Ishikawa (cell line): ENCODE data around the gene SERPIND1.

Source experiments
- CEBPB ChIP-seq: IDR thresholded peaks from 2 replicates; pipeline ENCODE4 v1.6.1; 2012
- CREB1 ChIP-seq: IDR thresholded peaks from 2 replicates; pipeline ENCODE4 v1.6.1; 2012; ENCODE audit warnings: low read depth
- EGR1 ChIP-seq: IDR thresholded peaks from 2 replicates; pipeline ENCODE4 v1.6.1; 2012
- EP300 ChIP-seq: IDR thresholded peaks from 2 replicates; pipeline ENCODE4 v1.6.1; 2012; ENCODE audit warnings: borderline replicate concordance
- FOXM1 ChIP-seq: IDR thresholded peaks from 2 replicates; pipeline ENCODE4 v1.6.1; 2012; ENCODE audit warnings: low read depth, borderline replicate concordance
- NFIC ChIP-seq: IDR thresholded peaks from 2 replicates; pipeline ENCODE4 v1.6.1; 2012
- RAD21 ChIP-seq: IDR thresholded peaks from 2 replicates; pipeline ENCODE4 v1.6.1; 2012; ENCODE audit warnings: low read depth
- TAF1 ChIP-seq: IDR thresholded peaks from 2 replicates; pipeline ENCODE4 v1.6.1; 2012; ENCODE audit warnings: low read depth, mild to moderate bottlenecking
- TCF12 ChIP-seq: IDR thresholded peaks from 2 replicates; pipeline ENCODE4 v1.6.1; 2012; ENCODE audit warnings: low read depth
- TEAD4 ChIP-seq: IDR thresholded peaks from 2 replicates; pipeline ENCODE4 v1.6.1; 2012
- YY1 ChIP-seq: IDR thresholded peaks from 2 replicates; pipeline ENCODE4 v1.6.1; 2012; ENCODE audit warnings: low read depth
- ZBTB7A ChIP-seq: IDR thresholded peaks from 2 replicates; pipeline ENCODE4 v1.6.1; 2012; ENCODE audit warnings: low read depth
- TF ChIP-seq, protein P1 (sequence below): IDR thresholded peaks from 2 replicates; pipeline ENCODE4 v1.6.1; 2012
- TF ChIP-seq, protein P2 (sequence below): IDR thresholded peaks from 2 replicates; pipeline ENCODE4 v1.6.1; 2012
- TF ChIP-seq, protein P3 (sequence below): IDR thresholded peaks from 2 replicates; pipeline ENCODE4 v1.6.1; 2012; ENCODE audit warnings: low read depth, mild to moderate bottlenecking

The SERPIND1 gene

DNA sequence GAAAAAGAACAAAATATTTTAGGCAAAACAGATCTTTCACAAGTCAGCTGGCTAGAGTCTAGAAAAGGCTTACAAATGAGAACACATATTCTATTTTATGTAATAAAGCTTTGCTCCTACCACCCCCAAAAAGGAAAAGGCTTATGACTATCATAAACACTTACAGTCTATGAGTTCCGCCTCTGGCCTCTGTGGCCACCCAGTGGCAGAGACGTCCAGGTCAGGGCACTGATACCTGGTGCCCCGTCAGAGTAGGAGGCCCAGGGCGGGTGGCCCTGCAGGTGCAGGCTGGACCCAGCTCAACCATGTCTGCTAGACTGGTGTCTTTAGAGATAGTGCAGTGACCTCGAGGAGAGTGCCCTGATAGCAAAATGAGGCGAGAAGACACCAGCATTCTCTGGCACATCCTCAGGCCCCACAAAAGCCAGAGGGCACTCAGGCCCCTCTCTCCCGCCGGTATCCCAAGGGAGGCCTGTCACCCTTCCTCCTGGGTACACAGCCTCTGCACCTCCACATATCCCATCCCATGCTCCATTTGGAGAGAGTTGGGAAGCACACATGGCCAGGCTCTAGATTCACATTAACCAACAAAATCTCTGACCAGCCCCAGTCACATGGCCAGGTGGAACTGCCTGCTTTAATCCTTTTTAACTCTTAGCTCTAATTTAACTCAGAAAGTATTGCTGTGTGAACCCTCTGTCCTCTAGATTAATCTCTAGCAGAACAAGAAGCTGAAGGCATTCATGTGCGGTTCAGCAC is 27.3 kb upstream of the SERPIND1 start:
- TF ChIP-seq RAD21 (no peak), TEAD4 (no peak), TAF1 (no peak), CREB1 (no peak), CEBPB (no peak), TCF12 (no peak)
- TF ChIP-seq, protein P1, sequence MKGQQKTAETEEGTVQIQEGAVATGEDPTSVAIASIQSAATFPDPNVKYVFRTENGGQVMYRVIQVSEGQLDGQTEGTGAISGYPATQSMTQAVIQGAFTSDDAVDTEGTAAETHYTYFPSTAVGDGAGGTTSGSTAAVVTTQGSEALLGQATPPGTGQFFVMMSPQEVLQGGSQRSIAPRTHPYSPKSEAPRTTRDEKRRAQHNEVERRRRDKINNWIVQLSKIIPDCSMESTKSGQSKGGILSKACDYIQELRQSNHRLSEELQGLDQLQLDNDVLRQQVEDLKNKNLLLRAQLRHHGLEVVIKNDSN = no peak
- TF ChIP-seq, protein P2, sequence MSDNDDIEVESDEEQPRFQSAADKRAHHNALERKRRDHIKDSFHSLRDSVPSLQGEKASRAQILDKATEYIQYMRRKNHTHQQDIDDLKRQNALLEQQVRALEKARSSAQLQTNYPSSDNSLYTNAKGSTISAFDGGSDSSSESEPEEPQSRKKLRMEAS = no peak

DNA sequence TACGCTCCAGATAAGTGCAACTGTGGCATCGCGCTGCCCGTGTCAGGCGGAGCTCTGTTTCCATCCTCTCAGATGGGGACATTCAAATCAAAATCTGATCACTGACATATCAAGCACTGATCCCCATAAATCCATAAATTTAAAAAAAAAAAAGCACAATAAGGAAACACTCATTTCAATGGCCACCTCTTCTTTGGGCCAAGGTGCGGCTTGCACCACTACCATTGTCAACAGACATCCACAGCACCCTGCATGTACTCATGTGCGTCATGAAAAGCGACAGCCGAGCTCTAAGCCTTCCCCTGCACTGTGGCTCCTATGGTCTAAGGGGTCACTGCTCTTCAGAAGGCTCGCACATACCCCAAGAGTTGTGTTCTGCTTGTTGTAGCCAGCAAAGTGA is 26.7 kb upstream of the SERPIND1 start:
- TF ChIP-seq FOXM1 (no peak), CEBPB (no peak), CREB1 (no peak), TEAD4 (no peak), EGR1 (no peak), TAF1 (no peak)
- TF ChIP-seq, protein P2 = no peak

DNA sequence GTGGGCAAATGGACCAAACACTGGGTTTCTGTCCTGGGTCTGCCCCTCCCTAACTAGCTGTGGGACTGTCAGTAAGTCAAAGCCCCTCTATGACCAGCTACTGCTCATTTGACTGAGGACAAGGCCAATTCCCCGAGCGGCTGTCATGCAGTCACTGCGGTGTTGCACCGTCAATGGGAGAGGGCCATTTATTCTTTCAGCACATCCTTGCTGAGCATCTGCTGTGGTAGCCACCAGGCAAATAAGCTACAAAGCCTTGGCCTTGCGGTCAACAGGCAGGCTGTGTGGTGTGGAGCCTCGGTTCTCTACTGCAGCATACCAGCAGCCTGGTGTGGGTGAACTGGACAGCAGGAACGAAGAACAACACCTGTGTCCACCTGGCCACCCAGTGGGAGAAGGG is 25.8 kb upstream of the SERPIND1 start:
- TF ChIP-seq, protein P1 = no peak
- TF ChIP-seq YY1 = no peak
- no peak for TF ChIP-seq TEAD4

DNA sequence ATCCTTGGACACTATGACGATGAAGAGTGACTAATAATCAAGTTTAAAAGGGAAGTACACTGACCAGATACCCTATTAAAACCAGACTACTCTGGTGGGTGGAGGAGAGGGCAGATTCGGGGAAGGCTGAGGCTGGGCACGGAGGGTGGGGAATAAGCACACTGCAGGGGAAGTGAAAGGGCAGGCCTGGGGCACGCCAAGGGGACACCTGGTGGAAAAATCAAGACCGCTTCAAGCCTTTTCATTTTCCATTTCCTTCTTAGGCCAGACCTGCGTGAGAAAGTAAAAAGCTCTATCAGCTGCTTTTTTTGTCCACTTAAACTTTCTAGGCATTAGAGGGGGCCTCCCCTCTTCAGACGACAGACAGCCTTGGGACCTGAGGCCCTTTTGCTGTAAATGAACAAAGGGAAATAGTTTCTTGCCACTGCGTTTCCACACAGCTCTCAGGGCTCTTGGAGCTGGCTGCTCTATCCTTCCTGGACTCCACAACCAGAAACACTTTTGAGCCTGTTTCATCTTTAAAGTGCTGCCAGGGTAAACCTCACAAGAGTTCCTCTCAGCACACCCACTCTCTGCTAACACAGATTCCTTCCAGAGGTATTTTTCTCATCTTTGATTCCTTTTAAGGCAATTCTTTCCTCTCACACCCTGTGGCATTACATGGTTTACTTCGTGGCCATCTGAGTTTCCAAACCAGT is 25.0 kb upstream of the SERPIND1 start:
- TF ChIP-seq RAD21 (no peak), FOXM1 (no peak), EGR1 (no peak), TEAD4 (no peak), ZBTB7A (no peak), NFIC (no peak), TAF1 (no peak), TCF12 (no peak), CEBPB (no peak), CREB1 (no peak), EP300 (no peak), YY1 (no peak)
- TF ChIP-seq, protein P3, sequence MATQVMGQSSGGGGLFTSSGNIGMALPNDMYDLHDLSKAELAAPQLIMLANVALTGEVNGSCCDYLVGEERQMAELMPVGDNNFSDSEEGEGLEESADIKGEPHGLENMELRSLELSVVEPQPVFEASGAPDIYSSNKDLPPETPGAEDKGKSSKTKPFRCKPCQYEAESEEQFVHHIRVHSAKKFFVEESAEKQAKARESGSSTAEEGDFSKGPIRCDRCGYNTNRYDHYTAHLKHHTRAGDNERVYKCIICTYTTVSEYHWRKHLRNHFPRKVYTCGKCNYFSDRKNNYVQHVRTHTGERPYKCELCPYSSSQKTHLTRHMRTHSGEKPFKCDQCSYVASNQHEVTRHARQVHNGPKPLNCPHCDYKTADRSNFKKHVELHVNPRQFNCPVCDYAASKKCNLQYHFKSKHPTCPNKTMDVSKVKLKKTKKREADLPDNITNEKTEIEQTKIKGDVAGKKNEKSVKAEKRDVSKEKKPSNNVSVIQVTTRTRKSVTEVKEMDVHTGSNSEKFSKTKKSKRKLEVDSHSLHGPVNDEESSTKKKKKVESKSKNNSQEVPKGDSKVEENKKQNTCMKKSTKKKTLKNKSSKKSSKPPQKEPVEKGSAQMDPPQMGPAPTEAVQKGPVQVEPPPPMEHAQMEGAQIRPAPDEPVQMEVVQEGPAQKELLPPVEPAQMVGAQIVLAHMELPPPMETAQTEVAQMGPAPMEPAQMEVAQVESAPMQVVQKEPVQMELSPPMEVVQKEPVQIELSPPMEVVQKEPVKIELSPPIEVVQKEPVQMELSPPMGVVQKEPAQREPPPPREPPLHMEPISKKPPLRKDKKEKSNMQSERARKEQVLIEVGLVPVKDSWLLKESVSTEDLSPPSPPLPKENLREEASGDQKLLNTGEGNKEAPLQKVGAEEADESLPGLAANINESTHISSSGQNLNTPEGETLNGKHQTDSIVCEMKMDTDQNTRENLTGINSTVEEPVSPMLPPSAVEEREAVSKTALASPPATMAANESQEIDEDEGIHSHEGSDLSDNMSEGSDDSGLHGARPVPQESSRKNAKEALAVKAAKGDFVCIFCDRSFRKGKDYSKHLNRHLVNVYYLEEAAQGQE = no peak
- TF ChIP-seq, protein P1 = no peak
- TF ChIP-seq, protein P2 = no peak

DNA sequence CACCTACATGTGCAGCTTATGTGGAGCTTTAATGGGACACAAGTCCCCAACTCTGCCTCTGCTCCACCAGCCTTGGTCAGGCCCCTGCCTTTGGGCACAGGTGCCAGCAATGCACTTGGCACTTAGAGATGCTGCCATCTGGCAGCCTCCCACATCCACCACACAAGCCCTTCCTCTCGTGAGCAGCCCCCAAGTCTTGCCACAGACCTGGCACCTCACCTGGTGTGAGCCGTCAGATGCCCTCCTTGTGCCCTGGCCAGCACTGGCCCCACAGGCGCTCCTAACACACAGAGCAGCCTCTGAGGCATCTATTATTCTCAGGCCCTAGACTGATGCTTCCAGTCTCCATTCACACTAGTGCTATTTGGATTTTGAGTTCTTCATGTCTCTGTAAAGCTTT is 24.5 kb upstream of the SERPIND1 start:
- TF ChIP-seq EGR1 (no peak), CREB1 (no peak), NFIC (no peak), RAD21 (no peak), YY1 (no peak), EP300 (no peak), TCF12 (no peak)
- TF ChIP-seq, protein P2 = no peak
- TF ChIP-seq, protein P1 = no peak

DNA sequence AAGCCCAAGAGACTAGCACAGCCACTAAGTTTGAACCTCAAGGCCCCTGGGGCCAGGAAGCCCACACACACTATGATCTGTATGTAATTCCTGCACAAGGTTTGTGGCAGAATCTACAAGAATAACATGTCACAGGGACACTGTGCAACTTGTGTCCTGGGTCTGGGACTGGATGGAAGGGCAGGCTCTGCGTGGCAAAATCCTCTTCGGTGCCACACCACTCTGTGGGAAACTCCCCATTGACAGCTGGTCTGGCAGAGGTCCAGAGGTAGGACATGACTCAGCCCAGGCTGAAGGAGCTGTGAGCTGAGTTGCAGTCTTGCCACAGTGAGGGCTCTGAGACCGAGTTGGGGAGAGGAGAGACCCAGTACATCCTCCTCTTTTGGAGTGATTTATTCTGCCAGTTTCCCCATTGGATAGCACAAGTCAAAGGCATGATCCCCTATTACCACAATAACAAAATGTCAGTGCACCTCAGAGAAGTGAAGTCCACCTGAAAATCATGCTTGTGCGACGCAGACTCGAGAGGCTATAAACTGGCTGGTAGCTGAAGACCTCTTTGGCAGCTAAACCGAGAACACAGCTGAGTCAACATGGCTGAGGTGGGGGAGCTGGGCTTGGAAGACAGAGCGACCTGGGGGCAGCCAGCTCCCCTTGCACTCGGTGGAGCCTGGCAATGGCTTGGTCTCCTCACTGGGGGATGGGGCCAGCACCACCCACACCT is 23.3 kb upstream of the SERPIND1 start:
- TF ChIP-seq NFIC = peak; percentile 50
- TF ChIP-seq ZBTB7A = no peak
- TF ChIP-seq YY1 = no peak
- TF ChIP-seq EGR1 = no peak
